ENCODE results near the gene ADPRS.
A peak's percentile ranks its signal among the peaks of the same experiment; 100 is the strongest.

ADPRS gene

GRCh38 chr1:36067871-36068270 lies 20.8 kb upstream of the ADPRS start:
- TF ChIP-seq CTCF (IDR thresholded peaks at IDR 0.05; ENCODE audit: insufficient read depth, low read depth, low read length, missing control alignments), result no peak
- DNase-seq (ENCODE audit: low read depth), result no peak
- H3K4me3 ChIP-seq (ENCODE audit: low read length), result no peak overlapping the region

GRCh38 chr1:36068866-36069265 lies 19.8 kb upstream of the ADPRS start:
- no peak for TF ChIP-seq CTCF (IDR thresholded peaks at IDR 0.05; ENCODE audit: insufficient read depth, low read depth, low read length, missing control alignments)
- H3K4me3 ChIP-seq (ENCODE audit: low read length), result no peak overlapping the region
- DNase-seq (ENCODE audit: low read depth), result peak; percentile 40

- H3K4me3 ChIP-seq (ENCODE audit: low read length), result no peak overlapping the region
- no peak for DNase-seq (ENCODE audit: low read depth)
- TF ChIP-seq CTCF (IDR thresholded peaks at IDR 0.05; ENCODE audit: insufficient read depth, low read depth, low read length, missing control alignments), result no peak
Observed at GRCh38 chr1:36070349-36070748, 18.3 kb upstream of the ADPRS start.

GRCh38 chr1:36076979-36077573 lies 11.6 kb upstream of the ADPRS start:
- DNase-seq (ENCODE audit: low read depth), result no peak
- H3K4me3 ChIP-seq (ENCODE audit: low read length), result no peak overlapping the region
- no peak for TF ChIP-seq CTCF (IDR thresholded peaks at IDR 0.05; ENCODE audit: insufficient read depth, low read depth, low read length, missing control alignments)

GRCh38 chr1:36080236-36080635 lies 8.5 kb upstream of the ADPRS start:
- no peak for TF ChIP-seq CTCF (IDR thresholded peaks at IDR 0.05; ENCODE audit: insufficient read depth, low read depth, low read length, missing control alignments)
- no peak overlapping the region for H3K4me3 ChIP-seq (ENCODE audit: low read length)
- no peak for DNase-seq (ENCODE audit: low read depth)

GRCh38 chr1:36080801-36081200 lies 7.9 kb upstream of the ADPRS start:
- no peak overlapping the region for H3K4me3 ChIP-seq (ENCODE audit: low read length)
- no peak for TF ChIP-seq CTCF (IDR thresholded peaks at IDR 0.05; ENCODE audit: insufficient read depth, low read depth, low read length, missing control alignments)
- DNase-seq (ENCODE audit: low read depth), result peak; percentile 57

GRCh38 chr1:36081926-36082485 lies 6.7 kb upstream of the ADPRS start:
- DNase-seq (ENCODE audit: low read depth), result no peak
- no peak overlapping the region for H3K4me3 ChIP-seq (ENCODE audit: low read length)
- TF ChIP-seq CTCF (IDR thresholded peaks at IDR 0.05; ENCODE audit: insufficient read depth, low read depth, low read length, missing control alignments), result peak; percentile 6

Measured in epithelial cell of esophagus (primary cell).